HepG2 (cell line): Measurements from ENCODE around the gene FAM234B. TPM values are rescaled to one million over a fixed set of nuclear protein-coding genes. Genes with fewer than 3 reads are reported as not detected.

Experiments
- ATAC-seq: fragments of 200-7000 bp; cut with Tn5 transposase; 3 replicates; pipeline ENCODE4 v1.9.1; 2020; ENCODE audit warnings: mild to moderate bottlenecking, moderate library complexity
- BruUV-seq: library from RNA; stranded (reverse); fragments of 400-500 nt; replicated peaks from 2 replicates; lab custom pipeline; 2021; lab: Mats Ljungman, UMichigan
- CTCF ChIA-PET: fragments of 300-600 bp; formaldehyde crosslinking; extraction: SDS; loops from one replicate; lab custom pipeline; 2021; ENCODE audit warnings: low total read pairs, inconsistent platforms, low intra/inter-chr PET ratio; lab: Yijun Ruan, JAX
- POLR2A ChIA-PET: fragments of 350-600 bp; sonication (Branson Sonifier 250); formaldehyde crosslinking; loops from one replicate; lab custom pipeline; 2020; ENCODE audit warnings: antibody characterized with exemption, inconsistent platforms; lab: Yijun Ruan, JAX
- DNase-seq: peaks from one replicate; pipeline ENCODE4 v3.0.0-alpha.2; 2015; ENCODE audit warnings: low spot score
- FAIRE-seq: peaks from 3 replicates; lab custom pipeline; 2011; peaks lifted over from hg19 to GRCh38; lab: Jason Lieb, UNC
- H2AFZ ChIP-seq: one replicate; pipeline ENCODE4 v1.6.1; 2011; ENCODE audit warnings: low read length, inconsistent platforms
- H3K27ac ChIP-seq: fragments of 300-600 bp; 3 replicates; pipeline ENCODE4 v1.8.0; 2011; ENCODE audit warnings: mixed run types, mild to moderate bottlenecking, mixed read lengths, low read length, inconsistent platforms; ENCODE audit not compliant: insufficient read depth; ENCODE audit errors: extremely low read length
- H3K27me3 ChIP-seq, 2 experiments: fragments of 200-600 bp in 1 of 2; 2 replicates in 1 of 2; 3 replicates in 1 of 2; pipeline versions ENCODE4 v1.6.0 to v1.8.0; 2011; ENCODE audit warnings: low read length in 2 of 2, mild to moderate bottlenecking in 2 of 2, moderate library complexity in 2 of 2, inconsistent platforms in 1 of 2; ENCODE audit not compliant: insufficient read depth in 2 of 2, control insufficient read depth in 1 of 2
- H3K36me3 ChIP-seq, 2 experiments: fragments of 200-600 bp in 1 of 2; replicated peaks in 1 of 2; 2 replicates in 1 of 2; 3 replicates in 1 of 2; pipeline versions ENCODE4 v1.5.1 to v1.8.0; 2011; ENCODE audit warnings: low read length in 2 of 2, inconsistent platforms in 1 of 2; ENCODE audit not compliant: insufficient read depth in 2 of 2, control insufficient read depth in 1 of 2
- H3K4me1 ChIP-seq: 2 replicates; pipeline ENCODE4 v1.5.1; 2012; ENCODE audit warnings: low read length, inconsistent platforms; ENCODE audit not compliant: insufficient read depth
- H3K4me2 ChIP-seq: 2 replicates; pipeline ENCODE4 v1.6.0; 2011; ENCODE audit warnings: low read depth, low read length, inconsistent platforms
- H3K4me3 ChIP-seq, 3 experiments: fragments of 200-600 bp in 1 of 3; sonication (generic), shearing (Covaris generic) in 1 of 3; replicated peaks in 1 of 3; 2 replicates each; pipeline ENCODE4 v1.5.1; 2011 to 2016; ENCODE audit warnings: low read length in 3 of 3, inconsistent platforms in 2 of 3, low read depth in 2 of 3, mild to moderate bottlenecking in 2 of 3, control low read depth in 1 of 3, mixed read lengths in 1 of 3; ENCODE audit not compliant: insufficient read depth in 1 of 3
- H3K79me2 ChIP-seq: one replicate; pipeline ENCODE4 v1.6.1; 2011; ENCODE audit warnings: low read length, inconsistent platforms; ENCODE audit not compliant: insufficient read depth
- H3K9ac ChIP-seq: 2 replicates; pipeline ENCODE4 v1.6.0; 2011; ENCODE audit warnings: mild to moderate bottlenecking, low read depth, low read length, inconsistent platforms; ENCODE audit not compliant: insufficient read depth
- H3K9me3 ChIP-seq: 2 replicates; pipeline ENCODE4 v1.5.1; 2012; ENCODE audit warnings: mild to moderate bottlenecking, low read length
- H4K20me1 ChIP-seq: 2 replicates; pipeline ENCODE4 v1.6.0; 2011; ENCODE audit warnings: inconsistent platforms, mild to moderate bottlenecking, low read length, moderate library complexity; ENCODE audit not compliant: insufficient read depth
- ADNP ChIP-seq: sonication (generic); formaldehyde crosslinking; IDR thresholded peaks from 2 replicates; pipeline ENCODE4 v1.4.0; 2020; ENCODE audit warnings: missing genetic modification reagents
- BCL6 ChIP-seq: IDR thresholded peaks from 2 replicates; pipeline ENCODE4 v1.6.1; 2016; ENCODE audit warnings: missing genetic modification reagents, missing compliant biosample characterization
- ELF4 ChIP-seq: sonication (generic); formaldehyde crosslinking; IDR thresholded peaks from 2 replicates; pipeline ENCODE4 v1.5.0; 2020; ENCODE audit warnings: missing genetic modification reagents, mild to moderate bottlenecking, moderate library complexity, borderline replicate concordance
- ERF ChIP-seq: IDR thresholded peaks from 2 replicates; pipeline ENCODE4 v1.6.1; 2018; ENCODE audit warnings: missing biosample characterization, missing genetic modification reagents
- HIVEP1 ChIP-seq: sonication (generic); formaldehyde crosslinking; IDR thresholded peaks from 2 replicates; pipeline ENCODE4 v1.4.0; 2020; ENCODE audit warnings: mild to moderate bottlenecking, missing genetic modification reagents
- MED13 ChIP-seq: sonication (generic); formaldehyde crosslinking; IDR thresholded peaks from 2 replicates; pipeline ENCODE4 v1.5.0; 2020; ENCODE audit warnings: missing genetic modification reagents
- NKX3-1 ChIP-seq: sonication (generic); formaldehyde crosslinking; IDR thresholded peaks from 2 replicates; pipeline ENCODE4 v1.5.0; 2020; ENCODE audit warnings: missing genetic modification reagents
- TEAD3 ChIP-seq: optimal IDR thresholded peaks from 2 replicates; pipeline ENCODE3; 2016; ENCODE audit warnings: borderline replicate concordance
- THAP11 ChIP-seq: IDR thresholded peaks from 2 replicates; pipeline ENCODE4 v1.6.1; 2016; ENCODE audit warnings: missing biosample characterization, missing genetic modification reagents
- ZBTB49 ChIP-seq: sonication (generic); formaldehyde crosslinking; IDR thresholded peaks from 2 replicates; pipeline ENCODE4 v1.4.0; 2020; ENCODE audit warnings: missing genetic modification reagents, borderline replicate concordance
- ZNF335 ChIP-seq: sonication (generic); formaldehyde crosslinking; IDR thresholded peaks from 2 replicates; pipeline ENCODE4 v1.4.0; 2020; ENCODE audit warnings: missing genetic modification reagents
- ZNF770 ChIP-seq: sonication (generic); formaldehyde crosslinking; IDR thresholded peaks from 2 replicates; pipeline ENCODE4 v1.5.0; 2020; ENCODE audit warnings: mild to moderate bottlenecking, missing genetic modification reagents
- whole genome bisulfite sequencing: methylation state at CpG from one replicate; pipeline ENCODE4 v1.1.6; 2017; ENCODE audit warnings: low lambda C conversion rate; 5-methylcytosine and 5-hydroxymethylcytosine counted together
- in situ Hi-C: cut with HindIII; loops from 2 replicates; pipeline ENCODE4 v1.10.0; 2017; ENCODE audit warnings: low pct_unique_long_range_greater_than_20kb; ENCODE audit not compliant: extremely low pct_ligation_motif_present
- intact Hi-C: fragments of 100-400 bp; cut with micrococcal nuclease; formaldehyde crosslinking; loops from one replicate; pipeline ENCODE4 v1.10.0; 2022; ENCODE audit not compliant: unreplicated experiment
- polyA plus RNA-seq, 8 experiments: library from polyadenylated mRNA; depleted of rRNA in 3 of 8; stranded (reverse) in 7 of 8; unstranded in 1 of 8; fragments of >200 nt; fragmentation: Illumina TruSeq in 4 of 8; extraction: Trizol in 4 of 8; gene quantifications; 2 replicates each; pipeline versions ENCODE4 v1.2.1 to v1.2.3, GENCODE V29; 2011 to 2016; ENCODE audit warnings: low read depth in 4 of 8, missing spikeins in 1 of 8, mixed read lengths in 1 of 8; ENCODE audit not compliant: insufficient read depth in 1 of 8
- total RNA-seq, 5 experiments: library from RNA; depleted of rRNA; stranded (reverse); fragments of >200 nt; fragmentation: Illumina TruSeq; extraction: Trizol; gene quantifications; 2 replicates each; pipeline ENCODE4 v1.2.3, GENCODE V29; 2016; ENCODE audit warnings: low read depth in 1 of 5
- TF ChIP-seq, protein P1 (sequence below): sonication (generic); formaldehyde crosslinking; IDR thresholded peaks from 2 replicates; pipeline ENCODE4 v1.4.0; 2020; ENCODE audit warnings: missing genetic modification reagents
- TF ChIP-seq, protein P2 (sequence below): sonication (generic); formaldehyde crosslinking; IDR thresholded peaks from 2 replicates; pipeline ENCODE4 v1.8.1; 2023; ENCODE audit warnings: mild to moderate bottlenecking, missing genetic modification reagents

The FAM234B gene
- total and polyA plus RNA-seq, 2 of the 13 experiments (the other 11 are each of a cell fraction or from before 2014, with no cell fraction given), result 7.8 to 13.8 TPM

GRCh38 chr12:13100605-13100881 lies 56.4 kb downstream of the FAM234B start (continued):
- no peak for TF ChIP-seq ZBTB49 (CRISPR knock-in tag)
- no peak for TF ChIP-seq BCL6 (CRISPR knock-in tag)
- no peak for TF ChIP-seq ZNF770 (CRISPR knock-in tag)

DNA sequence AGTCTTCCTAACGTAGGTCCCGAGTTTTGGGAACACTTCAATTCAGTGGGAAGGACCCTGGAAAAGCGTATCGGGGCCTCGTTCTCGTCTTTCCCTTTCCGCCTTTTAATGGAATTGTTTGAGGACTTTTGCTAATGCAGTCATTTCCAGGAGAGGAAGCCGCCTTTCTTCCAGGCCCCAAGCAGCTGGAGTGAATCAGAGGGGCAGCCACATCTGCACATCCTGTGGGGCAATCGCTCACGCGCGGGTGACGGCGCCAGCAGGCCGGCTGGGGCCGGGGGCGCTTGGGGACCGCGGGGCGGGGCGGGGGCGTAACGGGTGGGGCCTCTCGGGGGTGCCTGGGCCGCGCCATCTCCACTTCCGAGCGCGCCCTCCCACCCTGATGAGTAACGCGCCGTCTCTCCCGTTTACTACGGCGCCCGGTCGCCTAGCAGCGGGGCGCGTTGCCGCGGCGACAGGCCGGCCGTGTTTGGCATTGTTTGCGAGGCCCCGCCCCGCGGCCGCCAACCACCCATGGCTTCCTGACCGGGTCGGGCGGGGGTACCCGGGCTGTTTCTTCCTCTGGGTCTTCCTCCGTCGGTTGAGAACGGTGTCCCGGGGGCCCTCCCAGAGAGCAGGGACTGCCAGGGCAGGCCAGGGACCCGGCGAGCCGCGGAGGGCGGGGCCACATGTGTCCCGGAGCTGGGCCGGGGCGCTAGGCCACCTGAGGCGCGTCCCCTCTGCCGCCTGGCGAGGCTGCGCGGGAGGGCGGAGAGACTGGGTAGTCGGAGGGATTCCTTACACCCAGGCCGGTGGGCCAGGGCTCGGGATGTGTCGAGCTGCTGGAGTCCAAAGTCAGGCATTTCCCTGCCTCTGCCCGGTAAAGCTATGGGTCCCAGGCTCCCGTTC lies 56.9 kb downstream of the FAM234B start:
- ATAC-seq (peak; percentile 90), FAIRE-seq (no peak), DNase-seq (peak; percentile 47)
- 29% methylated on average over 14 of the region's 79 CpGs for WGBS
- peaks cover 40% of the 10 kb centered on the region for H3K4me1 ChIP-seq
- BruUV-seq, result no TSS peak
- H3K4me2 ChIP-seq, result peak overlapping the region; percentile 81
- H3K27ac ChIP-seq, result no peak overlapping the region
- no peaks in the 10 kb centered on the region for H3K36me3 ChIP-seq
- in situ Hi-C loops, result no loop called here
- intact Hi-C loops, result loop anchor here (5.0 to 10.0 kb wide), 2 partner anchors 99 to 176 kb away; partner anchors contain the start of gene HEBP1
- H3K9ac ChIP-seq, result peak overlapping the region; percentile 72
- H3K9me3 ChIP-seq, result no peaks in the 10 kb centered on the region
- no peaks in the 10 kb centered on the region for H3K79me2 ChIP-seq
- H4K20me1 ChIP-seq, result no peaks in the 10 kb centered on the region
- ChIA-PET CTCF (interaction anchor here (1.7 kb wide), 1 partner anchor 111 kb away, joined by 5 read pairs; no protein-coding TSS in a partner anchor), POLR2A (no interaction called here)
- H3K27me3 ChIP-seq, result peaks cover 0 to 42% of the 10 kb centered on the region in 2 experiments; a peak in 3 of 5 replicates
- no peak overlapping the region for H2AFZ ChIP-seq
- H3K4me3 ChIP-seq, result peak overlapping the region; percentile 63 to 82 (median 69)
- TF ChIP-seq ZNF335 (CRISPR knock-in tag) (no peak), THAP11 (CRISPR knock-in tag) (no peak), NKX3-1 (CRISPR knock-in tag) (no peak), TEAD3 (CRISPR knock-in tag) (no peak), ERF (CRISPR knock-in tag) (no peak), HIVEP1 (CRISPR knock-in tag) (no peak), MED13 (CRISPR knock-in tag) (no peak), ADNP (CRISPR knock-in tag) (no peak), ELF4 (CRISPR knock-in tag) (no peak)
- TF ChIP-seq, protein P1, sequence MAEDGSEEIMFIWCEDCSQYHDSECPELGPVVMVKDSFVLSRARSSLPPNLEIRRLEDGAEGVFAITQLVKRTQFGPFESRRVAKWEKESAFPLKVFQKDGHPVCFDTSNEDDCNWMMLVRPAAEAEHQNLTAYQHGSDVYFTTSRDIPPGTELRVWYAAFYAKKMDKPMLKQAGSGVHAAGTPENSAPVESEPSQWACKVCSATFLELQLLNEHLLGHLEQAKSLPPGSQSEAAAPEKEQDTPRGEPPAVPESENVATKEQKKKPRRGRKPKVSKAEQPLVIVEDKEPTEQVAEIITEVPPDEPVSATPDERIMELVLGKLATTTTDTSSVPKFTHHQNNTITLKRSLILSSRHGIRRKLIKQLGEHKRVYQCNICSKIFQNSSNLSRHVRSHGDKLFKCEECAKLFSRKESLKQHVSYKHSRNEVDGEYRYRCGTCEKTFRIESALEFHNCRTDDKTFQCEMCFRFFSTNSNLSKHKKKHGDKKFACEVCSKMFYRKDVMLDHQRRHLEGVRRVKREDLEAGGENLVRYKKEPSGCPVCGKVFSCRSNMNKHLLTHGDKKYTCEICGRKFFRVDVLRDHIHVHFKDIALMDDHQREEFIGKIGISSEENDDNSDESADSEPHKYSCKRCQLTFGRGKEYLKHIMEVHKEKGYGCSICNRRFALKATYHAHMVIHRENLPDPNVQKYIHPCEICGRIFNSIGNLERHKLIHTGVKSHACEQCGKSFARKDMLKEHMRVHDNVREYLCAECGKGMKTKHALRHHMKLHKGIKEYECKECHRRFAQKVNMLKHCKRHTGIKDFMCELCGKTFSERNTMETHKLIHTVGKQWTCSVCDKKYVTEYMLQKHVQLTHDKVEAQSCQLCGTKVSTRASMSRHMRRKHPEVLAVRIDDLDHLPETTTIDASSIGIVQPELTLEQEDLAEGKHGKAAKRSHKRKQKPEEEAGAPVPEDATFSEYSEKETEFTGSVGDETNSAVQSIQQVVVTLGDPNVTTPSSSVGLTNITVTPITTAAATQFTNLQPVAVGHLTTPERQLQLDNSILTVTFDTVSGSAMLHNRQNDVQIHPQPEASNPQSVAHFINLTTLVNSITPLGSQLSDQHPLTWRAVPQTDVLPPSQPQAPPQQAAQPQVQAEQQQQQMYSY, result no peak
- TF ChIP-seq, protein P2, sequence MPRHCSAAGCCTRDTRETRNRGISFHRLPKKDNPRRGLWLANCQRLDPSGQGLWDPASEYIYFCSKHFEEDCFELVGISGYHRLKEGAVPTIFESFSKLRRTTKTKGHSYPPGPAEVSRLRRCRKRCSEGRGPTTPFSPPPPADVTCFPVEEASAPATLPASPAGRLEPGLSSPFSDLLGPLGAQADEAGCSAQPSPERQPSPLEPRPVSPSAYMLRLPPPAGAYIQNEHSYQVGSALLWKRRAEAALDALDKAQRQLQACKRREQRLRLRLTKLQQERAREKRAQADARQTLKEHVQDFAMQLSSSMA (CRISPR knock-in tag), result no peak
